Sciatic nerve (tissue), 2 donors: Measurements from ENCODE around the gene TBC1D3B. TPM values are rescaled to one million over a fixed set of nuclear protein-coding genes. Genes with fewer than 3 reads are reported as not detected.
"Not testable (repeated sequence)": the region's sequence is repeated elsewhere in the genome, so short reads cannot be mapped to it uniquely, and the experiment has no call there.

ENCODE experiments used
- ATAC-seq: fragments of 200-7000 bp; cut with Tn5 transposase; one replicate; pipeline ENCODE4 v1.9.1; 2020; ENCODE audit warnings: mild to moderate bottlenecking, moderate library complexity
- DNase-seq: peaks from one replicate; pipeline ENCODE4 v3.0.0-alpha.2; 2020; ENCODE audit warnings: low spot score
- intact Hi-C: fragments of 100-400 bp; cut with DNase I; formaldehyde crosslinking; loops from one replicate; pipeline ENCODE4 v1.14.2; 2022
- total RNA-seq: library from RNA; stranded (reverse); fragmentation: NEBNext Ultra II Directional; extraction: Animal tissue kit (Norgen Biotek cat#: 25700); gene quantifications from one replicate; pipeline ENCODE4 v1.2.1, GENCODE V29; 2021
- donor health status: DM: no; HTN: no; CAD: no.
- donor health status: DM: no; HTN: no; CAD: no.

TBC1D3B gene
- total RNA-seq, 1 donor from 2014 or later = 8.9 TPM

- ATAC-seq (no peak), DNase-seq (no peak)
- intact Hi-C loops = no loop called here
These were observed 28.5 kb upstream of the TBC1D3B start for GRCh38 chr17:36204724-36205500.

- DNase-seq (no peak), ATAC-seq (no peak)
- intact Hi-C loops = no loop called here
These were observed 26.9 kb upstream of the TBC1D3B start for GRCh38 chr17:36203335-36203734.

- intact Hi-C loops, DNase-seq, ATAC-seq: not testable (repeated sequence)
These were observed 25.1 kb upstream of the TBC1D3B start for GRCh38 chr17:36201506-36201905.

GRCh38 chr17:36201102-36201501 is 24.7 kb upstream of the TBC1D3B start:
- ATAC-seq, intact Hi-C loops, DNase-seq: not testable (repeated sequence)

GRCh38 chr17:36198831-36199465 is 22.5 kb upstream of the TBC1D3B start:
- peak; percentile 17 for ATAC-seq
- intact Hi-C loops = no loop called here

GRCh38 chr17:36197387-36197703 is 20.9 kb upstream of the TBC1D3B start:
- intact Hi-C loops = no loop called here
- no peak for DNase-seq
- ATAC-seq = no peak

More at GRCh38 chr17:36198831-36199465, 22.5 kb upstream of the TBC1D3B start:
- DNase-seq = no peak

GRCh38 chr17:36196131-36196486 is 19.7 kb upstream of the TBC1D3B start:
- intact Hi-C loops = no loop called here
- DNase-seq (no peak), ATAC-seq (no peak)

- ATAC-seq (no peak), DNase-seq (no peak)
- intact Hi-C loops = no loop called here
These were observed 19.1 kb upstream of the TBC1D3B start for GRCh38 chr17:36195434-36196130.

GRCh38 chr17:36194832-36195433 is 18.5 kb upstream of the TBC1D3B start:
- ATAC-seq, DNase-seq, intact Hi-C loops: not testable (repeated sequence)

- ATAC-seq, intact Hi-C loops, DNase-seq: not testable (repeated sequence)
These were observed 17.9 kb upstream of the TBC1D3B start for GRCh38 chr17:36194147-36194831.

- no peak for ATAC-seq
- intact Hi-C loops = no loop called here
- no peak for DNase-seq
These were observed 16.9 kb upstream of the TBC1D3B start for GRCh38 chr17:36193216-36193775.

- DNase-seq, ATAC-seq, intact Hi-C loops: not testable (repeated sequence)
These were observed 14.3 kb upstream of the TBC1D3B start for GRCh38 chr17:36190549-36191330.

- ATAC-seq, DNase-seq: not testable (repeated sequence)
- intact Hi-C loops = loop anchor here (5.0 kb wide), 1 partner anchor 78 kb away; no protein-coding TSS in a partner anchor
These were observed 13.6 kb upstream of the TBC1D3B start for GRCh38 chr17:36189993-36190392.

- DNase-seq (no peak), ATAC-seq (peak; percentile 82)
- intact Hi-C loops = loop anchor here (5.0 kb wide), 1 partner anchor 77 kb away; no protein-coding TSS in a partner anchor
These were observed 12.5 kb upstream of the TBC1D3B start for GRCh38 chr17:36188891-36189306.

GRCh38 chr17:36187943-36188665 is 11.7 kb upstream of the TBC1D3B start:
- intact Hi-C loops = loop anchor here (5.0 kb wide), 1 partner anchor 76 kb away; no protein-coding TSS in a partner anchor
- DNase-seq, ATAC-seq: not testable (repeated sequence)

- not testable (repeated sequence) for ATAC-seq, DNase-seq
- intact Hi-C loops = loop anchor here (5.0 kb wide), 1 partner anchor 75 kb away; no protein-coding TSS in a partner anchor
These were observed 10.7 kb upstream of the TBC1D3B start for GRCh38 chr17:36186810-36187763.
